Omental fat pad (tissue), 4 donors: Measurements from ENCODE around the gene MRPS25. TPM values are rescaled to one million over a fixed set of nuclear protein-coding genes. Genes with fewer than 3 reads are reported as not detected.

Experiments
- ATAC-seq: fragments of 150-250 bp; one replicate; pipeline ENCODE4 v1.9.1; 2016; ENCODE audit warnings: mild to moderate bottlenecking, moderate library complexity; ENCODE audit not compliant: low FRiP score
- DNase-seq: peaks from one replicate; pipeline ENCODE4 v3.0.0-alpha.2; 2019; ENCODE audit warnings: low spot score
- CTCF ChIP-seq, 3 donors: fragments of 450-650 bp; IDR thresholded peaks; one replicate each; pipeline ENCODE4 v1.5.1; 2016 to 2017; ENCODE audit warnings: antibody characterized with exemption in 3 of 3, mild to moderate bottlenecking in 3 of 3, moderate library complexity in 2 of 3
- total RNA-seq, 4 donors: library from RNA; depleted of rRNA; stranded (reverse); fragments of >200 nt; gene quantifications; one replicate each; pipeline ENCODE4 v1.1.0, GENCODE V29; 2016

The MRPS25 gene
- 10 to 100 TPM; 27.1 to 41.3 (median 36.1) TPM for total RNA-seq

- no peak for TF ChIP-seq CTCF (IDR thresholded peaks at IDR 0.05)
- DNase-seq: peak; percentile 54
- peak; percentile 98 for ATAC-seq
Measured at GRCh38 chr3:15064835-15065549, at the start of gene MRPS25. Gene MRPS25, minus strand, starts transcription at chr3:15065315. Its CDS starts 121 bp downstream, at chr3:15065194.

GRCh38 chr3:15113884-15114283 is 48.8 kb upstream of the MRPS25 start:
- ATAC-seq: no peak
- no peak for TF ChIP-seq CTCF (IDR thresholded peaks at IDR 0.05)
- DNase-seq: no peak

- ATAC-seq: no peak
- no peak for DNase-seq
- no peak for TF ChIP-seq CTCF (IDR thresholded peaks at IDR 0.05)
Measured at GRCh38 chr3:15113471-15113870, 48.4 kb upstream of the MRPS25 start.

GRCh38 chr3:15112011-15112410 is 46.9 kb upstream of the MRPS25 start:
- ATAC-seq (no peak), DNase-seq (no peak)
- no peak for TF ChIP-seq CTCF (IDR thresholded peaks at IDR 0.05)

GRCh38 chr3:15110206-15110605 is 45.1 kb upstream of the MRPS25 start:
- DNase-seq (no peak), ATAC-seq (no peak)
- TF ChIP-seq CTCF (IDR thresholded peaks at IDR 0.05): no peak

GRCh38 chr3:15108869-15109268 is 43.8 kb upstream of the MRPS25 start:
- DNase-seq (no peak), ATAC-seq (no peak)
- no peak for TF ChIP-seq CTCF (IDR thresholded peaks at IDR 0.05)

- ATAC-seq (peak; percentile 80), DNase-seq (peak; percentile 37)
- TF ChIP-seq CTCF (IDR thresholded peaks at IDR 0.05): peak in 1 of 3 donors; percentile 42
Measured at GRCh38 chr3:15108082-15108545, 43.0 kb upstream of the MRPS25 start.
